ENCODE data around the gene NCBP2L. TPM values are rescaled to one million over a fixed set of nuclear protein-coding genes. Genes with fewer than 3 reads are reported as not detected.

Gene NCBP2L
- total and polyA plus RNA-seq, 9 of the 15 experiments (the other 6 are each of a cell fraction or from before 2014, with no cell fraction given) = not detected

DNA sequence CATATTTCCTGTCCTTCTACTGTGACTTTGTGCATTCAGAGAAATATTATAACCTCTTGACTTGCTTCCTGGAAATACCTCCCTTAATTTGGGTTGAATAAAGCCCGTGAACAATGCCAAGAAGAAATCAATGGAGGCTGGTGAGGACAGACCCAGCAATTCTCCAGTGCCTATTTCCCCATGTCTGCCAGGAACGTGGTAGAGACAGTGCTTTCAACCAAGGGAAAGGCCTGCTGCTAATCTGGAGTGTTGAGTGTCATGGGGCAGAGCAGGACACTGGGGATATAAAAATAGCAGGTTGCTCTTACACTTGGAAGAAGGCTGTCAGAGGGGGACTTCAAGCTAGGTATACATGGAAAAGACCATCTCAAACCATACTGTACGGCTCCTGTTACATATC is 21.8 kb upstream of the NCBP2L start (continued):
- TF ChIP-seq PTTG1 (tag; IDR thresholded peaks at IDR 0.05; ENCODE audit: low read depth) (no peak), ZNF174 (CRISPR knock-in tag; IDR thresholded peaks at IDR 0.05) (no peak)

DNA sequence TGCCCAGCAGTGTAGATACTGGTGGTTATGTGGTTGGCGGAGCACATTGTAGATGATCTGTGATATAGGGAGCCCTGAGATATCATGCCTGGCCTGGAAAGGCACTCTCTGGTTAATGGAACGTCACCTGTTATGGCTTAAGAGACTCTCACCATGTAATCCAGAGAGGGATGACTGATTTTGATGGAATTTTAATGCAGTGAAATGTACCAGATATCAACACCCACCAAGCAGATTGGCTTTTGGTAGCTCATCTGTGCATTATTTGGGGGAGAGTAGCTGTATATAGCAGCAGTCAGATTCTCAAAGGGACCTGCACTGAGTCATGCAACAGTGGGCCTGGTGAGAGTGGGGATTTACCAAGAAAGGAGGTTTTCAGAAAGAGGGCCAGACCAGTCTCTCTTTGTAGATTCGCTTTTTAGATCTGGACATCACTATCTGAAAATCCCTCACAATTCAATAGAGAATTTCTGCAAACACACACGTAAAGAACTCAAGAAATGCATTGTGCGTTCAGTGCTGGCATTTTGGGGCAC is 19.2 kb upstream of the NCBP2L start:
- H2AFZ ChIP-seq (ENCODE audit: low read depth, low read length) = no peak overlapping the region
- TF ChIP-seq RBM34 (IDR thresholded peaks at IDR 0.05; ENCODE audit: borderline replicate concordance, insufficient read depth, low read length) (no peak), CCNT2 (IDR thresholded peaks at IDR 0.05; ENCODE audit: borderline replicate concordance, extremely low read depth, insufficient read length, low read depth, low read length) (no peak), PTTG1 (tag; IDR thresholded peaks at IDR 0.05; ENCODE audit: low read depth) (no peak), C11orf30 (IDR thresholded peaks at IDR 0.05; ENCODE audit: low read depth) (no peak), RCOR1 (IDR thresholded peaks at IDR 0.05; ENCODE audit: borderline replicate concordance in 1 of 2, low read depth in 2 of 2, low read length in 2 of 2) (no peak), ZNF766 (CRISPR knock-in tag; conservative IDR thresholded peaks at IDR 0.05) (no peak), SIN3A (IDR thresholded peaks at IDR 0.05; ENCODE audit: borderline replicate concordance in 2 of 2, control insufficient read depth in 1 of 2, low read depth in 2 of 2, low read length in 2 of 2) (no peak), STAT5A (IDR thresholded peaks at IDR 0.05; ENCODE audit: borderline replicate concordance, low read length) (no peak), ARNT (IDR thresholded peaks at IDR 0.05) (no peak), NFRKB (IDR thresholded peaks at IDR 0.05; ENCODE audit: low read depth) (no peak), SMARCA5 (IDR thresholded peaks at IDR 0.05) (no peak), COPS2 (conservative IDR thresholded peaks at IDR 0.05) (no peak), SRSF3 (IDR thresholded peaks at IDR 0.05; ENCODE audit: insufficient read depth, low read length) (no peak), ZNF174 (CRISPR knock-in tag; IDR thresholded peaks at IDR 0.05) (no peak)
- TF ChIP-seq, protein P1, sequence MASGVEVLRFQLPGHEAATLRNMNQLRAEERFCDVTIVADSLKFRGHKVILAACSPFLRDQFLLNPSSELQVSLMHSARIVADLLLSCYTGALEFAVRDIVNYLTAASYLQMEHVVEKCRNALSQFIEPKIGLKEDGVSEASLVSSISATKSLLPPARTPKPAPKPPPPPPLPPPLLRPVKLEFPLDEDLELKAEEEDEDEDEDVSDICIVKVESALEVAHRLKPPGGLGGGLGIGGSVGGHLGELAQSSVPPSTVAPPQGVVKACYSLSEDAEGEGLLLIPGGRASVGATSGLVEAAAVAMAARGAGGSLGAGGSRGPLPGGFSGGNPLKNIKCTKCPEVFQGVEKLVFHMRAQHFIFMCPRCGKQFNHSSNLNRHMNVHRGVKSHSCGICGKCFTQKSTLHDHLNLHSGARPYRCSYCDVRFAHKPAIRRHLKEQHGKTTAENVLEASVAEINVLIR (CRISPR knock-in tag; IDR thresholded peaks at IDR 0.05) = no peak
- no peak overlapping the region for H3K9ac ChIP-seq (ENCODE audit: insufficient read depth in 1 of 2, low read depth in 2 of 2, low read length in 2 of 2)
- 21% methylated on average over 5 of the region's 5 CpGs for WGBS (ENCODE audit: insufficient coverage, low coverage, missing lambda C conversion rate)
- H3K9me3 ChIP-seq (replicated peaks; ENCODE audit: control insufficient read depth, insufficient read depth, low read depth, low read length) = no peaks in the 10 kb centered on the region
- H3K36me3 ChIP-seq (ENCODE audit: control insufficient read depth, insufficient read depth, low read length) = no peaks in the 10 kb centered on the region
- DNase-seq (ENCODE audit: extremely low read depth in 1 of 4, low spot score in 3 of 4) (no peak), FAIRE-seq (no peak), ATAC-seq (no peak)
- in situ Hi-C loops (cut with MboI) = no loop called here
- H3K4me2 ChIP-seq (ENCODE audit: insufficient read depth, low read length) = no peak overlapping the region
- H3K79me2 ChIP-seq (ENCODE audit: control insufficient read depth, insufficient read depth, low read length) = no peaks in the 10 kb centered on the region
- H3K27ac ChIP-seq (ENCODE audit: extremely low read depth, low read depth, low read length) = no peak overlapping the region
- intact Hi-C loops (cut with micrococcal nuclease) = no loop called here
- H3K27me3 ChIP-seq (ENCODE audit: control insufficient read depth in 2 of 2, insufficient read depth in 2 of 2, low read length in 2 of 2) = peaks cover 4 to 22% of the 10 kb centered on the region in 2 experiments; a peak in 3 of 5 replicates
- H3K4me3 ChIP-seq = no peak overlapping the region
- no peaks in the 10 kb centered on the region; a peak in 1 of 5 replicates for H3K4me1 ChIP-seq (replicated peaks in 1 of 2; ENCODE audit: control insufficient read depth in 2 of 2, insufficient read depth in 2 of 2, low read length in 2 of 2)
- no peaks in the 10 kb centered on the region for H3K9me1 ChIP-seq (ENCODE audit: control insufficient read depth, insufficient read depth, low read length)
- no TSS peak for BruUV-seq (replicated peaks)
- CTCF ChIA-PET (ENCODE audit: low intra/inter-chr PET ratio) = no interaction called here
- POLR2A ChIA-PET = interaction anchor here (0.7 kb wide), 1 partner anchor 89 kb away, joined by 8 read pairs; no protein-coding TSS in a partner anchor
- H4K20me1 ChIP-seq (replicated peaks; ENCODE audit: control insufficient read depth, insufficient read depth, low read length) = no peaks in the 10 kb centered on the region
